Duodenal mucosa (tissue), 2 donors: ENCODE data around the gene MCUB.

Source experiments
- H3K27ac ChIP-seq: one replicate; pipeline ENCODE4 v1.7.0; 2013; ENCODE audit warnings: low read depth, low read length
- H3K27me3 ChIP-seq, 2 donors: one replicate each; pipeline ENCODE4 v1.7.0; 2013; ENCODE audit warnings: low read length in 2 of 2, control low read depth in 1 of 2; ENCODE audit not compliant: insufficient read depth in 2 of 2, control insufficient read depth in 1 of 2
- H3K36me3 ChIP-seq, 2 donors: one replicate each; pipeline ENCODE4 v1.7.0; 2013; ENCODE audit warnings: low read length in 2 of 2, control low read depth in 1 of 2; ENCODE audit not compliant: insufficient read depth in 2 of 2, control insufficient read depth in 1 of 2
- H3K4me1 ChIP-seq, 2 donors: one replicate each; pipeline ENCODE4 v1.7.0; 2013; ENCODE audit warnings: low read length in 2 of 2, control low read depth in 1 of 2; ENCODE audit not compliant: insufficient read depth in 2 of 2, control insufficient read depth in 1 of 2
- H3K4me3 ChIP-seq, 2 donors: one replicate each; pipeline ENCODE4 v1.7.0; 2013; ENCODE audit warnings: low read length in 2 of 2, low read depth in 1 of 2
- H3K9ac ChIP-seq, 2 donors: one replicate each; pipeline ENCODE4 v1.7.0; 2013; ENCODE audit warnings: low read length in 2 of 2, low read depth in 1 of 2
- H3K9me3 ChIP-seq, 2 donors: one replicate each; pipeline ENCODE4 v1.7.0; 2013; ENCODE audit warnings: low read length in 2 of 2, control low read depth in 1 of 2; ENCODE audit not compliant: control insufficient read depth in 1 of 2

Gene MCUB

GRCh38 chr4:109600431-109600830 lies 40.4 kb downstream of the MCUB start:
- H3K36me3 ChIP-seq = no peaks in the 10 kb centered on the region
- no peak overlapping the region for H3K9ac ChIP-seq
- no peaks in the 10 kb centered on the region for H3K4me1 ChIP-seq
- H3K27me3 ChIP-seq = no peaks in the 10 kb centered on the region
- no peak overlapping the region for H3K27ac ChIP-seq
- no peaks in the 10 kb centered on the region for H3K9me3 ChIP-seq
- H3K4me3 ChIP-seq = no peak overlapping the region

- no peak overlapping the region for H3K9ac ChIP-seq
- no peaks in the 10 kb centered on the region for H3K9me3 ChIP-seq
- H3K27ac ChIP-seq = no peak overlapping the region
- no peaks in the 10 kb centered on the region for H3K36me3 ChIP-seq
- no peaks in the 10 kb centered on the region for H3K27me3 ChIP-seq
- no peaks in the 10 kb centered on the region for H3K4me1 ChIP-seq
- H3K4me3 ChIP-seq = no peak overlapping the region
Observed at GRCh38 chr4:109601336-109601735, 41.3 kb downstream of the MCUB start.

GRCh38 chr4:109607976-109608375 lies 47.9 kb downstream of the MCUB start:
- no peaks in the 10 kb centered on the region for H3K36me3 ChIP-seq
- no peak overlapping the region for H3K27ac ChIP-seq
- no peak overlapping the region for H3K4me3 ChIP-seq
- H3K27me3 ChIP-seq = no peaks in the 10 kb centered on the region
- peaks cover 6 to 9% of the 10 kb centered on the region in 2 donors for H3K9me3 ChIP-seq
- H3K9ac ChIP-seq = no peak overlapping the region
- H3K4me1 ChIP-seq = no peaks in the 10 kb centered on the region

- no peak overlapping the region for H3K4me3 ChIP-seq
- H3K9ac ChIP-seq = no peak overlapping the region
- no peaks in the 10 kb centered on the region for H3K4me1 ChIP-seq
- H3K27ac ChIP-seq = no peak overlapping the region
- no peaks in the 10 kb centered on the region for H3K27me3 ChIP-seq
- H3K9me3 ChIP-seq = peaks cover 6 to 9% of the 10 kb centered on the region in 2 donors
- H3K36me3 ChIP-seq = no peaks in the 10 kb centered on the region
Observed at GRCh38 chr4:109608879-109609278, 48.8 kb downstream of the MCUB start.

- H3K36me3 ChIP-seq = no peaks in the 10 kb centered on the region
- H3K4me3 ChIP-seq = no peak overlapping the region
- H3K4me1 ChIP-seq = no peaks in the 10 kb centered on the region
- H3K9ac ChIP-seq = no peak overlapping the region
- no peak overlapping the region for H3K27ac ChIP-seq
- no peaks in the 10 kb centered on the region for H3K27me3 ChIP-seq
- peaks cover 6 to 9% of the 10 kb centered on the region in 2 donors for H3K9me3 ChIP-seq
Observed at GRCh38 chr4:109609431-109609830, 49.4 kb downstream of the MCUB start.

GRCh38 chr4:109610489-109610888 lies 50.4 kb downstream of the MCUB start:
- Histone ChIP-seq H3K36me3 (no peaks in the 10 kb centered on the region), H3K9me3 (peaks cover 6 to 9% of the 10 kb centered on the region in 2 donors), H3K4me3 (no peak overlapping the region), H3K27ac (no peak overlapping the region), H3K9ac (no peak overlapping the region), H3K4me1 (no peaks in the 10 kb centered on the region), H3K27me3 (no peaks in the 10 kb centered on the region)

- no peaks in the 10 kb centered on the region for H3K36me3 ChIP-seq
- H3K9me3 ChIP-seq = peaks cover 6 to 9% of the 10 kb centered on the region in 2 donors
- no peak overlapping the region for H3K9ac ChIP-seq
- H3K4me1 ChIP-seq = no peaks in the 10 kb centered on the region
- no peak overlapping the region for H3K4me3 ChIP-seq
- H3K27ac ChIP-seq = no peak overlapping the region
- H3K27me3 ChIP-seq = no peaks in the 10 kb centered on the region
Observed at GRCh38 chr4:109611045-109611646, 51.1 kb downstream of the MCUB start.

GRCh38 chr4:109614015-109614414 lies 54.0 kb downstream of the MCUB start:
- Histone ChIP-seq H3K9ac (no peak overlapping the region), H3K9me3 (peaks cover 6 to 9% of the 10 kb centered on the region in 2 donors), H3K27ac (no peak overlapping the region), H3K27me3 (no peaks in the 10 kb centered on the region), H3K36me3 (no peaks in the 10 kb centered on the region), H3K4me1 (no peaks in the 10 kb centered on the region), H3K4me3 (no peak overlapping the region)

- Histone ChIP-seq H3K27me3 (no peaks in the 10 kb centered on the region), H3K9ac (no peak overlapping the region), H3K36me3 (no peaks in the 10 kb centered on the region), H3K9me3 (peaks cover 6 to 9% of the 10 kb centered on the region in 2 donors), H3K4me1 (no peaks in the 10 kb centered on the region), H3K4me3 (no peak overlapping the region), H3K27ac (no peak overlapping the region)
Observed at GRCh38 chr4:109614466-109614865, 54.4 kb downstream of the MCUB start.

GRCh38 chr4:109615742-109616141 lies 55.7 kb downstream of the MCUB start:
- H3K9me3 ChIP-seq = peaks cover 6 to 9% of the 10 kb centered on the region in 2 donors
- H3K36me3 ChIP-seq = no peaks in the 10 kb centered on the region
- H3K27ac ChIP-seq = no peak overlapping the region
- no peaks in the 10 kb centered on the region for H3K27me3 ChIP-seq
- H3K9ac ChIP-seq = no peak overlapping the region
- no peak overlapping the region for H3K4me3 ChIP-seq
- H3K4me1 ChIP-seq = no peaks in the 10 kb centered on the region

- H3K9ac ChIP-seq = no peak overlapping the region
- H3K4me1 ChIP-seq = no peaks in the 10 kb centered on the region
- no peaks in the 10 kb centered on the region for H3K36me3 ChIP-seq
- H3K4me3 ChIP-seq = no peak overlapping the region
- peaks cover 5 to 7% of the 10 kb centered on the region in 2 donors for H3K9me3 ChIP-seq
- no peaks in the 10 kb centered on the region for H3K27me3 ChIP-seq
- H3K27ac ChIP-seq = no peak overlapping the region
Observed at GRCh38 chr4:109616243-109616642, 56.2 kb downstream of the MCUB start.
